Left ventricle myocardium inferior (tissue), 1 donor: Measurements from ENCODE around the gene OSER1. TPM values are rescaled to one million over a fixed set of nuclear protein-coding genes. Genes with fewer than 3 reads are reported as not detected.

Source experiments
- DNase-seq: peaks from one replicate; pipeline ENCODE4 v3.0.0-alpha.2; 2020
- H3K27ac ChIP-seq: fragments of 200-600 bp; replicated peaks from 2 replicates; pipeline ENCODE4 v1.8.0; 2021
- H3K27me3 ChIP-seq: fragments of 200-600 bp; 2 replicates; pipeline ENCODE4 v1.8.0; 2021; ENCODE audit warnings: low read depth
- H3K36me3 ChIP-seq: fragments of 200-600 bp; 2 replicates; pipeline ENCODE4 v1.8.0; 2021
- H3K4me1 ChIP-seq: fragments of 200-600 bp; 2 replicates; pipeline ENCODE4 v1.8.0; 2021
- H3K4me3 ChIP-seq: fragments of 200-600 bp; 2 replicates; pipeline ENCODE4 v1.8.0; 2021; ENCODE audit warnings: mild to moderate bottlenecking, moderate library complexity
- H3K9me3 ChIP-seq: fragments of 200-600 bp; replicated peaks from 2 replicates; pipeline ENCODE4 v1.8.0; 2021
- intact Hi-C: fragments of 100-400 bp; cut with micrococcal nuclease; formaldehyde crosslinking; loops from one replicate; pipeline ENCODE4 v1.11.0; 2022
- total RNA-seq: library from RNA; stranded (reverse); fragmentation: NEBNext Ultra II Directional; extraction: Animal tissue kit (Norgen Biotek cat#: 25700); gene quantifications from one replicate; pipeline ENCODE4 v1.2.1, GENCODE V29; 2021
- TF ChIP-seq, protein P1 (sequence below): fragments of 200-600 bp; IDR thresholded peaks from 2 replicates; pipeline ENCODE4 v1.8.0; 2021; ENCODE audit warnings: antibody characterized with exemption, mild to moderate bottlenecking, borderline replicate concordance
- donor health status: DM: no; HTN: yes; CAD: no; lungs with severe emphysema.

OSER1 gene
- total RNA-seq, 1 donor from 2014 or later = 34.0 TPM

DNA sequence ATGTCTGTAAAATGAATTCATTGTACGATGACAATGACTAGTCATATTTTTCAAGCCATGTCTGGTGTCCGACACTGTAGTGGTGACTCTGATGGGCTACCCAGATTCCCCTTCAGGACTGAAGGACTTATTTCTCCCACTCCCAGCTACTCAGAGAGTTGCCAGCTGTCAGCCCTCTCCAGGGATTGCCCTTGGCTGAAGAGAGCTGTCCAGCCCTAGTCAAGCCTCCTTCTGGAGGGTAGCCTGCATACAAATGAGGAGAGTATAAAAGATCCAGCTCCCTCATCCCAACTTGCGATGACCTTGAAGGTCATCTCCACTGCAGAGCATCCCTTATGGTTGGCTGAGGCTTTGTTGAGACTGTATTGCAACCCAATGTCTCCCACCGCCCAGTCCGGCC is 53.5 kb downstream of the OSER1 start:
- Histone ChIP-seq H3K27ac (peak overlapping the region; percentile 90), H3K27me3 (no peaks in the 10 kb centered on the region), H3K9me3 (no peaks in the 10 kb centered on the region), H3K36me3 (peaks cover 13% of the 10 kb centered on the region), H3K4me1 (peaks cover 78% of the 10 kb centered on the region), H3K4me3 (no peak overlapping the region)
- DNase-seq = no peak
- TF ChIP-seq, protein P1, sequence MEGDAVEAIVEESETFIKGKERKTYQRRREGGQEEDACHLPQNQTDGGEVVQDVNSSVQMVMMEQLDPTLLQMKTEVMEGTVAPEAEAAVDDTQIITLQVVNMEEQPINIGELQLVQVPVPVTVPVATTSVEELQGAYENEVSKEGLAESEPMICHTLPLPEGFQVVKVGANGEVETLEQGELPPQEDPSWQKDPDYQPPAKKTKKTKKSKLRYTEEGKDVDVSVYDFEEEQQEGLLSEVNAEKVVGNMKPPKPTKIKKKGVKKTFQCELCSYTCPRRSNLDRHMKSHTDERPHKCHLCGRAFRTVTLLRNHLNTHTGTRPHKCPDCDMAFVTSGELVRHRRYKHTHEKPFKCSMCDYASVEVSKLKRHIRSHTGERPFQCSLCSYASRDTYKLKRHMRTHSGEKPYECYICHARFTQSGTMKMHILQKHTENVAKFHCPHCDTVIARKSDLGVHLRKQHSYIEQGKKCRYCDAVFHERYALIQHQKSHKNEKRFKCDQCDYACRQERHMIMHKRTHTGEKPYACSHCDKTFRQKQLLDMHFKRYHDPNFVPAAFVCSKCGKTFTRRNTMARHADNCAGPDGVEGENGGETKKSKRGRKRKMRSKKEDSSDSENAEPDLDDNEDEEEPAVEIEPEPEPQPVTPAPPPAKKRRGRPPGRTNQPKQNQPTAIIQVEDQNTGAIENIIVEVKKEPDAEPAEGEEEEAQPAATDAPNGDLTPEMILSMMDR = no peak
- intact Hi-C loops = no loop called here

DNA sequence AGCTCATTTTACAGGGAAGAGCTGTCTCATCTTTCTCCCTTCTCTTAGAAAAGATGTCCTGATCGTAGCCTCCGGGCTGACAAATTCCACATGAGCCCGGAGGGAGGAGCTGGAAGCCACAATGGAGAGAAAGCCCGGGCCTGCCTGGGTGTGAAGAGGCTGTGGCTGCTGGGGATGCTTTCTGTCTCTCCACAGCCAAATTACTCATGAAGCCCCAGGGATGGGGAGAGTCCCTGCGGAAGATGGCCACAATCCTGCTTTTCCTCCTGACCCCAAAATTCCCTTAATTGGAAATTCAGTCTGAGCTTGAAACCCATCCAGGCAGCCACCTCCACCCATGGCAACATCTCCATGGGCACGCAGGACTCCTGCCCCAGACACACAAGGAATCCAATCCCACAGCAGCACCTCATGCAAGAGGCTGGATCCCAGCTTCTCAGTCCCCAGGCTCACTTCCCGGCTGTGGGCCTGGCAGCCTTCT is 56.0 kb downstream of the OSER1 start:
- no peak for DNase-seq
- intact Hi-C loops = no loop called here
- H3K27ac ChIP-seq = peak overlapping the region; percentile 90
- H3K9me3 ChIP-seq = no peaks in the 10 kb centered on the region
- peaks cover 12% of the 10 kb centered on the region for H3K36me3 ChIP-seq
- TF ChIP-seq, protein P1 = no peak
- H3K27me3 ChIP-seq = no peaks in the 10 kb centered on the region
- H3K4me1 ChIP-seq = peaks cover 94% of the 10 kb centered on the region
- no peak overlapping the region for H3K4me3 ChIP-seq

DNA sequence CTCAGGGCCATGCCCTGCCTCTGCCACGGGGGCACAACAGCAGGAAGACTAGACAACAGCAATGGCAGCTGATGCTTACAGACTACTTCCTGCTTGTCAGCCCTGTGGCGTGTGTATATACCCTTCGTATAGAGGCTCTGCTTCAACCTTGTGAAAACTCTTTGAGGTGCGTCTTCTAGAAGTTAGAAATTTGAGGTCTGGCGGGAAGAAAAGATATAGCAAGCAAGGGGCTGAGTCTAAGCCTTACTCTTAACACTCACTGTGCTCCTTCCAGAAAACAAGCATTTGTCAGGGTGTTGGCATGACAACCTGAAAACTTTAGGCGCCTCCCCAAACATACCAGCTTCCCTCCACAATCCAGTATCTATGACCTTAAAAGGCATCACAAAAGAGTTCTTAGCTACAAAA is 56.9 kb downstream of the OSER1 start:
- TF ChIP-seq, protein P1 = no peak
- DNase-seq = no peak
- Histone ChIP-seq H3K9me3 (no peaks in the 10 kb centered on the region), H3K4me1 (peaks cover 94% of the 10 kb centered on the region), H3K4me3 (no peak overlapping the region), H3K36me3 (peaks cover 3% of the 10 kb centered on the region), H3K27ac (peak overlapping the region; percentile 90), H3K27me3 (no peaks in the 10 kb centered on the region)
- intact Hi-C loops = no loop called here

- TF ChIP-seq, protein P1 = no peak
- intact Hi-C loops = no loop called here
- Histone ChIP-seq H3K4me1 (peaks cover 94% of the 10 kb centered on the region), H3K4me3 (no peak overlapping the region), H3K27ac (peak overlapping the region; percentile 90), H3K27me3 (no peaks in the 10 kb centered on the region), H3K36me3 (peaks cover 3% of the 10 kb centered on the region), H3K9me3 (no peaks in the 10 kb centered on the region)
- DNase-seq = peak; percentile 46
Measured at GRCh38 chr20:44151621-44152416, 58.8 kb downstream of the OSER1 start.

DNA sequence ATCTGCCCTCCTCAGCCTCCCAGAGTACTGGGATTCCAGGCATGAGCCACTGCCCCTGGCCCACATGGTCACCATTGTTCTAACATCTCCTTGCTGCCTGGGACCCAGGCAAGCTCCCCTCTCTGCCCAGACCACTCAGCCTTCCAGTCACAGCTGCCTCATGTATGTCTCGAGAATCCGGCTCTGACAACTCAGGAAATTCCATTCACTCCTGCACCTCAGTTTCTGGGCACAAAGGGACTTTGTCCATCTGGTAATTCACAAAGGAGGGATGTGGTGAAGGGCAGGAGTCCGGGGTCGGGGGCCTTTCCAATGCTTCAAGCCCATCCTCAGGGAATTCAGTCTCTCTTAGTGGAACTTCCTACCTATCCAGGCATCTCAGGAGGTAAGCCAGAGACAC is 64.3 kb downstream of the OSER1 start:
- no peak overlapping the region for H3K4me3 ChIP-seq
- TF ChIP-seq, protein P1 = no peak
- no peaks in the 10 kb centered on the region for H3K27me3 ChIP-seq
- no peak for DNase-seq
- peak overlapping the region; percentile 90 for H3K27ac ChIP-seq
- H3K36me3 ChIP-seq = no peaks in the 10 kb centered on the region
- intact Hi-C loops = no loop called here
- H3K9me3 ChIP-seq = no peaks in the 10 kb centered on the region
- H3K4me1 ChIP-seq = peaks cover 96% of the 10 kb centered on the region

Other genes with a start within 250 kb of the OSER1 start
- gene JPH2, start 23.6 kb downstream of the OSER1 start, total RNA-seq = 151 TPM
- 0.55 TPM for gene GDAP1L1, start 36.5 kb upstream of the OSER1 start, total RNA-seq
- gene FITM2, start 100.4 kb upstream of the OSER1 start, total RNA-seq = 160 TPM
- gene R3HDML, start 126.3 kb upstream of the OSER1 start, total RNA-seq = not detected
- gene HNF4A, start 144.9 kb upstream of the OSER1 start, total RNA-seq = not detected